Epithelial cell of prostate (primary cell): ENCODE measurements around the gene HCN2.

Source experiments
- DNase-seq: peaks from one replicate; pipeline ENCODE4 v3.0.0-alpha.2; 2011; ENCODE audit warnings: low read depth, low spot score
- H3K27ac ChIP-seq: fragments of 450-650 bp; 2 replicates; pipeline ENCODE4 v1.5.1; 2017; ENCODE audit warnings: mild to moderate bottlenecking

HCN2 gene

GRCh38 chr19:589693-590395 lies at the start of gene HCN2:
TSS of gene HCN2 (plus strand) at chr19:589881. CDS start at chr19:589946, 65 bp downstream.
- H3K27ac ChIP-seq, result no peak within 1 kb of the TSS
- no peak for DNase-seq

- DNase-seq, result no peak
- no peak overlapping the region for H3K27ac ChIP-seq
Observed at GRCh38 chr19:540867-541637, 48.6 kb upstream of the HCN2 start.

GRCh38 chr19:541699-542098 lies 48.0 kb upstream of the HCN2 start:
- no peak for DNase-seq
- H3K27ac ChIP-seq, result no peak overlapping the region

GRCh38 chr19:542173-542866 lies 47.4 kb upstream of the HCN2 start:
- H3K27ac ChIP-seq, result no peak overlapping the region
- DNase-seq, result no peak

GRCh38 chr19:543910-544608 lies 45.6 kb upstream of the HCN2 start, which contains the start of gene GZMM:
TSS of gene GZMM (plus strand) at chr19:544053. CDS start at chr19:544072, 19 bp downstream.
- no peak within 1 kb of the TSS for H3K27ac ChIP-seq
- no peak for DNase-seq

- no peak for DNase-seq
- no peak overlapping the region for H3K27ac ChIP-seq
Observed at GRCh38 chr19:547117-547516, 42.6 kb upstream of the HCN2 start.

- DNase-seq, result no peak
Observed at GRCh38 chr19:547836-548720, 41.6 kb upstream of the HCN2 start.

GRCh38 chr19:548886-549830 lies 40.5 kb upstream of the HCN2 start:
- DNase-seq, result no peak
- H3K27ac ChIP-seq, result no peak overlapping the region

More at GRCh38 chr19:547836-548720, 41.6 kb upstream of the HCN2 start:
- H3K27ac ChIP-seq, result no peak overlapping the region

- no peak for DNase-seq
- H3K27ac ChIP-seq, result no peak overlapping the region
Observed at GRCh38 chr19:554817-555216, 34.9 kb upstream of the HCN2 start.

GRCh38 chr19:555474-555808 lies 34.2 kb upstream of the HCN2 start:
- no peak overlapping the region for H3K27ac ChIP-seq
- no peak for DNase-seq

GRCh38 chr19:556611-557382 lies 32.9 kb upstream of the HCN2 start:
- H3K27ac ChIP-seq, result no peak overlapping the region
- no peak for DNase-seq

- H3K27ac ChIP-seq, result no peak overlapping the region
- no peak for DNase-seq
Observed at GRCh38 chr19:558770-559439, 30.8 kb upstream of the HCN2 start.

- no peak for DNase-seq
- no peak overlapping the region for H3K27ac ChIP-seq
Observed at GRCh38 chr19:560121-560520, 29.6 kb upstream of the HCN2 start.

GRCh38 chr19:566403-566802 lies 23.3 kb upstream of the HCN2 start:
- no peak overlapping the region for H3K27ac ChIP-seq
- DNase-seq, result peak; percentile 29

- no peak overlapping the region for H3K27ac ChIP-seq
- no peak for DNase-seq
Observed at GRCh38 chr19:566844-567243, 22.8 kb upstream of the HCN2 start.

GRCh38 chr19:567296-567900 lies 22.3 kb upstream of the HCN2 start:
- no peak for DNase-seq
- no peak overlapping the region for H3K27ac ChIP-seq

- H3K27ac ChIP-seq, result no peak overlapping the region
- DNase-seq, result no peak
Observed at GRCh38 chr19:570251-570686, 19.4 kb upstream of the HCN2 start.
